HG03558 (cell line): ENCODE measurements around the gene RPAIN.

Experiments used
- ATAC-seq: cut with Tn5 transposase; IDR thresholded peaks from one replicate; pipeline ENCODE4 v1.9.1; 2021; ENCODE audit warnings: moderate number of reproducible peaks; ENCODE audit not compliant: unreplicated experiment; ENCODE audit errors: extremely low read depth

RPAIN gene

GRCh38 chr17:5480962-5481361 lies 61.0 kb downstream of the RPAIN start:
- ATAC-seq = no peak

GRCh38 chr17:5481451-5481850 lies 61.5 kb downstream of the RPAIN start:
- no peak for ATAC-seq
